H1 (cell line): Measurements from ENCODE around the gene CWH43. TPM values are rescaled to one million over a fixed set of nuclear protein-coding genes. Genes with fewer than 3 reads are reported as not detected.
"Not testable (repeated sequence)": the region's sequence is repeated elsewhere in the genome, so short reads cannot be mapped to it uniquely, and the experiment has no call there.

Experiments used
- CTCF ChIA-PET: fragments of 300-600 bp; sonication (Branson Sonifier 250); formaldehyde crosslinking; loops from one replicate; lab custom pipeline; 2021; ENCODE audit not compliant: partially characterized antibody; lab: Charles Lee
- POLR2A ChIA-PET: fragments of 300-600 bp; sonication (Branson Sonifier 250); formaldehyde crosslinking; loops from one replicate; lab custom pipeline; 2021; ENCODE audit warnings: inconsistent platforms; ENCODE audit not compliant: partially characterized antibody; lab: Charles Lee
- DNase-seq, 2 experiments: peaks; one replicate each; pipeline versions ENCODE4 v3.0.0 to v3.0.0-alpha.2; 2010 to 2022; ENCODE audit warnings: low spot score in 2 of 2, low read depth in 1 of 2, mixed read lengths in 1 of 2
- FAIRE-seq: peaks from 2 replicates; lab custom pipeline; 2011; peaks lifted over from hg19 to GRCh38; lab: Jason Lieb, UNC
- H2AFZ ChIP-seq: 2 replicates; pipeline ENCODE4 v1.8.1; 2012; ENCODE audit warnings: low read length, inconsistent platforms
- H2AK5ac ChIP-seq: 2 replicates; pipeline ENCODE4 v1.6.1; 2013; ENCODE audit warnings: low read depth, low read length
- H2BK120ac ChIP-seq: replicated peaks from 2 replicates; pipeline ENCODE3; 2013; ENCODE audit warnings: low read depth, low read length, inconsistent platforms
- H2BK12ac ChIP-seq: 2 replicates; pipeline ENCODE4 v1.6.1; 2013; ENCODE audit warnings: low read depth, low read length
- H2BK15ac ChIP-seq: 2 replicates; pipeline ENCODE4 v1.6.1; 2013; ENCODE audit warnings: low read length
- H2BK20ac ChIP-seq: 2 replicates; pipeline ENCODE4 v1.6.1; 2013; ENCODE audit warnings: low read length
- H2BK5ac ChIP-seq: 2 replicates; pipeline ENCODE4 v1.6.1; 2013; ENCODE audit warnings: low read depth, low read length
- H3K14ac ChIP-seq: 2 replicates; pipeline ENCODE4 v1.6.1; 2013; ENCODE audit warnings: inconsistent platforms; ENCODE audit not compliant: insufficient read length
- H3K18ac ChIP-seq: 2 replicates; pipeline ENCODE4 v1.6.1; 2013; ENCODE audit warnings: low read length; ENCODE audit errors: extremely low read depth
- H3K23ac ChIP-seq: 2 replicates; pipeline ENCODE4 v1.6.1; 2013; ENCODE audit warnings: inconsistent platforms; ENCODE audit not compliant: insufficient read length
- H3K23me2 ChIP-seq: 2 replicates; pipeline ENCODE4 v1.6.1; 2013; ENCODE audit warnings: low read depth, low read length
- H3K27ac ChIP-seq: 2 replicates; pipeline ENCODE4 v1.6.1; 2011; ENCODE audit warnings: low read depth, low read length, inconsistent platforms
- H3K27me3 ChIP-seq, 4 experiments: replicated peaks in 1 of 4; 1 replicate in 1 of 4; 2 replicates in 3 of 4; pipeline versions ENCODE4 v1.6.1 to v1.8.1; 2011 to 2013; ENCODE audit warnings: low read length in 3 of 4, mild to moderate bottlenecking in 3 of 4, inconsistent platforms in 2 of 4, mixed read lengths in 2 of 4, moderate library complexity in 1 of 4; ENCODE audit not compliant: control insufficient read depth in 3 of 4, insufficient read depth in 3 of 4; ENCODE audit errors: extremely low read depth in 1 of 4
- H3K36me3 ChIP-seq, 4 experiments: 2 replicates each; pipeline versions ENCODE4 v1.6.1 to v1.8.1; 2011 to 2013; ENCODE audit warnings: mild to moderate bottlenecking in 4 of 4, low read length in 3 of 4, moderate library complexity in 2 of 4, control low read depth in 1 of 4, inconsistent platforms in 1 of 4; ENCODE audit not compliant: insufficient read depth in 4 of 4, control insufficient read depth in 2 of 4
- H3K4ac ChIP-seq: replicated peaks from 2 replicates; pipeline ENCODE3; 2013; ENCODE audit warnings: low read length, low read depth, mixed read lengths, inconsistent platforms; ENCODE audit not compliant: insufficient read length
- H3K4me1 ChIP-seq, 4 experiments: replicated peaks in 1 of 4; 1 replicate in 1 of 4; 2 replicates in 3 of 4; pipeline versions ENCODE4 v1.6.1 to v1.8.1; 2011 to 2013; ENCODE audit warnings: low read length in 3 of 4, inconsistent platforms in 2 of 4, mixed read lengths in 1 of 4; ENCODE audit not compliant: insufficient read depth in 4 of 4, control insufficient read depth in 3 of 4
- H3K4me2 ChIP-seq, 2 experiments: 2 replicates each; pipeline versions ENCODE4 v1.6.1 to v1.8.1; 2011 to 2013; ENCODE audit warnings: low read depth in 2 of 2, low read length in 2 of 2, control low read depth in 1 of 2, inconsistent platforms in 1 of 2, mild to moderate bottlenecking in 1 of 2; ENCODE audit not compliant: insufficient read depth in 1 of 2
- H3K4me3 ChIP-seq, 4 experiments: fragments of 200-600, 300-600 bp in 1 of 4; sonication (generic), shearing (Covaris generic), sonication (Bioruptor Twin) in 1 of 4; 2 replicates each; pipeline versions ENCODE4 v1.5.1 to v1.8.1; 2011 to 2016; ENCODE audit warnings: low read length in 4 of 4, low read depth in 3 of 4, control low read depth in 2 of 4, inconsistent platforms in 2 of 4, mild to moderate bottlenecking in 2 of 4, mixed read lengths in 1 of 4, moderate library complexity in 1 of 4; ENCODE audit not compliant: insufficient read depth in 2 of 4; ENCODE audit errors: extremely low read depth in 1 of 4
- H3K56ac ChIP-seq: replicated peaks from 2 replicates; pipeline ENCODE3; 2013; ENCODE audit warnings: low read depth, mild to moderate bottlenecking, mixed read lengths, low read length, inconsistent platforms; ENCODE audit not compliant: insufficient read length
- H3K79me1 ChIP-seq: 2 replicates; pipeline ENCODE4 v1.6.1; 2013; ENCODE audit warnings: low read depth, low read length, control low read depth
- H3K79me2 ChIP-seq, 2 experiments: 2 replicates each; pipeline versions ENCODE4 v1.6.1 to v1.8.1; 2012 to 2013; ENCODE audit warnings: low read length in 2 of 2, mild to moderate bottlenecking in 2 of 2, inconsistent platforms in 1 of 2; ENCODE audit not compliant: insufficient read depth in 2 of 2, control insufficient read depth in 1 of 2
- H3K9ac ChIP-seq, 4 experiments: replicated peaks in 1 of 4; 1 replicate in 1 of 4; 2 replicates in 3 of 4; pipeline versions ENCODE4 v1.6.1 to v1.8.1; 2011 to 2013; ENCODE audit warnings: low read depth in 3 of 4, low read length in 3 of 4, control low read depth in 2 of 4, mild to moderate bottlenecking in 2 of 4, moderate library complexity in 2 of 4, inconsistent platforms in 1 of 4; ENCODE audit errors: extremely low read depth in 1 of 4
- H3K9me3 ChIP-seq, 2 experiments: 2 replicates each; pipeline versions ENCODE4 v1.6.1 to v1.8.1; 2012 to 2013; ENCODE audit warnings: mild to moderate bottlenecking in 2 of 2, moderate library complexity in 2 of 2, control low read depth in 1 of 2, inconsistent platforms in 1 of 2, low read depth in 1 of 2, low read length in 1 of 2, mixed read lengths in 1 of 2; ENCODE audit not compliant: insufficient read depth in 2 of 2
- H4K20me1 ChIP-seq, 2 experiments: replicated peaks in 1 of 2; 2 replicates each; pipeline versions ENCODE3 to v1.8.1; 2011 to 2013; ENCODE audit warnings: inconsistent platforms in 2 of 2, low read length in 2 of 2, mild to moderate bottlenecking in 1 of 2; ENCODE audit not compliant: insufficient read depth in 2 of 2, control insufficient read depth in 1 of 2
- H4K5ac ChIP-seq: 2 replicates; pipeline ENCODE4 v1.6.1; 2013; ENCODE audit warnings: low read length, low read depth, mixed read lengths, inconsistent platforms; ENCODE audit not compliant: insufficient read length
- H4K8ac ChIP-seq: 2 replicates; pipeline ENCODE4 v1.8.0; 2013; ENCODE audit warnings: mild to moderate bottlenecking, moderate library complexity, low read length, inconsistent platforms; ENCODE audit not compliant: insufficient read depth; ENCODE audit errors: extremely low read depth
- H4K91ac ChIP-seq: replicated peaks from 2 replicates; pipeline ENCODE3; 2013; ENCODE audit warnings: low read length, mixed read lengths, inconsistent platforms; ENCODE audit not compliant: insufficient read length
- WGBS, 2 experiments: shearing (Covaris generic) in 1 of 2; methylation state at CpG; one replicate each; pipeline versions ENCODE4 v1.1.6 to v1.1.7; 2013 to 2015; ENCODE audit warnings: low lambda C conversion rate in 2 of 2, mixed read lengths in 2 of 2, inconsistent platforms in 1 of 2, low coverage in 1 of 2, missing lambda C conversion rate in 1 of 2; ENCODE audit not compliant: insufficient replicate concordance in 2 of 2, insufficient coverage in 1 of 2, insufficient read length in 1 of 2; ENCODE audit errors: extremely low coverage in 1 of 2, missing lambda C conversion rate in 1 of 2; 5-methylcytosine and 5-hydroxymethylcytosine counted together
- polyA plus RNA-seq, 7 experiments: library from polyadenylated mRNA; depleted of rRNA in 3 of 7; stranded (reverse) in 5 of 7; unstranded in 2 of 7; fragments of >200 nt in 5 of 7; fragments of 200-250 nt in 2 of 7; gene quantifications; 1 replicate in 5 of 7; 2 replicates in 1 of 7; 4 replicates in 1 of 7; pipeline versions ENCODE4 v1.2.1 to v1.2.3, GENCODE V29; 2011 to 2013; ENCODE audit warnings: missing spikeins in 2 of 7, mixed read lengths in 2 of 7
- total RNA-seq: library from RNA; stranded (reverse); fragmentation: NEBNext Ultra II Directional; extraction: Animal tissue kit (Norgen Biotek cat#: 25700); gene quantifications from 2 replicates; pipeline ENCODE4 v1.2.1, GENCODE V29; 2021

CWH43 gene
- total and polyA plus RNA-seq, 2 of the 8 experiments (the other 6 are each of a cell fraction or from before 2014, with no cell fraction given), result not detected

DNA sequence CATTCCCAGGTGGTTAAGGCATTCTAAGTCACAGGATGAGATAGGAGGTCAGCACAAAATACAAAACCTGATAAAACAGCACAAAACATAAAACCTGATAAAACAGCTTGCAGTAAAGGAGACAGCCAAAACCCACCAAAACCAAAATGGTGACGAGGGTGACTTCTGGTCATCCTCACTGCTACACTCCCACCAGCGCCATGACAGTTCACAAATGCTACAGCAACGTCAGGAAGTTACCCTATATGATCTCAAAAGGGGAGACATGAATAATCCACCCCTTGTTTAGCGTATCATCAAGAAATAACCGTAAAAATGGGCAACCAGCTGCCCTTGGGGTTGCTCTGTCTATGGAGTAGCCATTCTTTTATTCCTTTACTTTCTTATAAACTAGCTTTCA lies 28.7 kb upstream of the CWH43 start:
- H3K14ac ChIP-seq, result not testable (repeated sequence)
- CTCF ChIA-PET, result interaction anchor here (1.1 to 11.1 kb wide), 4 partner anchors 12 to 51 kb away, joined by 3 to 101 read pairs (median 3); partner anchors contain the start of gene OCIAD2

More for the DNA sequence above, 28.7 kb upstream of the CWH43 start:
- H3K27ac ChIP-seq, H3K79me2 ChIP-seq, H3K56ac ChIP-seq, H3K23me2 ChIP-seq, H2AK5ac ChIP-seq, H3K36me3 ChIP-seq, POLR2A ChIA-PET, H4K5ac ChIP-seq, H3K4me2 ChIP-seq, H3K9ac ChIP-seq, H2BK12ac ChIP-seq, H3K4me3 ChIP-seq, H3K18ac ChIP-seq, H3K4ac ChIP-seq, H4K20me1 ChIP-seq, DNase-seq, H3K79me1 ChIP-seq, H2BK20ac ChIP-seq, H2AFZ ChIP-seq, H2BK120ac ChIP-seq, H3K27me3 ChIP-seq, H3K23ac ChIP-seq, FAIRE-seq, H2BK5ac ChIP-seq, H2BK15ac ChIP-seq, H4K91ac ChIP-seq, H3K9me3 ChIP-seq, H4K8ac ChIP-seq: not testable (repeated sequence)
- 83% methylated on average over 5 of the region's 5 CpGs; no CpG with 5 or more reads in 1 of the 2 experiments for WGBS, 2 experiments
- H3K4me1 ChIP-seq, result peaks cover 2 to 11% (median 3%) of the 10 kb centered on the region in 4 experiments; a peak in 5 of 7 replicates
